ENCODE measurements around the gene STK36.

STK36 gene

GRCh38 chr2:218718058-218718457 is 46.2 kb downstream of the STK36 start:
- no peak for DNase-seq (ENCODE audit: low read depth, low spot score)

GRCh38 chr2:218719457-218719856 is 47.6 kb downstream of the STK36 start:
- no peak for DNase-seq (ENCODE audit: low read depth, low spot score)

GRCh38 chr2:218720048-218721041 is 48.5 kb downstream of the STK36 start:
- DNase-seq (ENCODE audit: low read depth, low spot score), result peak; percentile 50

DNA sequence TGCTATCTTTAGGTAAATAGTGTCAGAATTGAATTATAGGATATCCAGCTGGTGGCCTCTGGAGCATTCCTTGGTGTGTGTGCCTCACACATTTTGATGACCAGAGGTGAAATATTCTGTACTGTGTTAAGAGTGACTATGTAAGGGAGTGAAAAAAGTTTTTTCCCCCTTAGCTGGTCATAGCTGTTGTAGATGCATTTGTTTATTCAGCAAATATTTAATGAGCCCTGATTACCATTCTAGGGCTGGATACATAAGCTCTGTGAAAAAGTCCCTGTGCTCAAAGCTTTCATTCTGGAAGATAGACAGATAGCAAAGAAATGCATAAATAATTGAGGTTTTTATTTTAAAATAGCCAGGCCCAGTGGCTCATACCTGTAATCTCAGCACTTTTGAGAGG is 49.6 kb downstream of the STK36 start:
- DNase-seq (ENCODE audit: low read depth, low spot score), result no peak

GRCh38 chr2:218721934-218722333 is 50.0 kb downstream of the STK36 start:
- DNase-seq (ENCODE audit: low read depth, low spot score), result no peak

DNA sequence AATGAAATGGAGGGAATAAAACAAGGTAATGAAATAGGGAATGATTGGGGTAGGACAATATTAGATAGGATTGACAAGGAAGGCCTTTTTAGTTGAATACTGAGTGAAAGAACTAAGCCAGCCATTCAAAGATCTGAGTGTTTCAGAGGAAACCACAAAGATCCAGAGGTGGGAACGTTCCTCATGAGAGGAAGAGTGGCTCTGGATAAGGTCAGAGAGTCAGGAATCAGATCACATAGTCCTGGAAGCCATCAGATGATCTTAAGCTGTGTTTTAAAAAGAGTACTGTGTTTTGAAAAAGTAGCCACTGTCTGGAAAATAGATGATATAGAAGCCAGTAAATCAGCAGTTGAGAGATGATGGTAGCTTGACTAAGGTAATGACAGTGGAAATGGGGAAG is 50.5 kb downstream of the STK36 start:
- DNase-seq (ENCODE audit: low read depth, low spot score), result no peak

DNA sequence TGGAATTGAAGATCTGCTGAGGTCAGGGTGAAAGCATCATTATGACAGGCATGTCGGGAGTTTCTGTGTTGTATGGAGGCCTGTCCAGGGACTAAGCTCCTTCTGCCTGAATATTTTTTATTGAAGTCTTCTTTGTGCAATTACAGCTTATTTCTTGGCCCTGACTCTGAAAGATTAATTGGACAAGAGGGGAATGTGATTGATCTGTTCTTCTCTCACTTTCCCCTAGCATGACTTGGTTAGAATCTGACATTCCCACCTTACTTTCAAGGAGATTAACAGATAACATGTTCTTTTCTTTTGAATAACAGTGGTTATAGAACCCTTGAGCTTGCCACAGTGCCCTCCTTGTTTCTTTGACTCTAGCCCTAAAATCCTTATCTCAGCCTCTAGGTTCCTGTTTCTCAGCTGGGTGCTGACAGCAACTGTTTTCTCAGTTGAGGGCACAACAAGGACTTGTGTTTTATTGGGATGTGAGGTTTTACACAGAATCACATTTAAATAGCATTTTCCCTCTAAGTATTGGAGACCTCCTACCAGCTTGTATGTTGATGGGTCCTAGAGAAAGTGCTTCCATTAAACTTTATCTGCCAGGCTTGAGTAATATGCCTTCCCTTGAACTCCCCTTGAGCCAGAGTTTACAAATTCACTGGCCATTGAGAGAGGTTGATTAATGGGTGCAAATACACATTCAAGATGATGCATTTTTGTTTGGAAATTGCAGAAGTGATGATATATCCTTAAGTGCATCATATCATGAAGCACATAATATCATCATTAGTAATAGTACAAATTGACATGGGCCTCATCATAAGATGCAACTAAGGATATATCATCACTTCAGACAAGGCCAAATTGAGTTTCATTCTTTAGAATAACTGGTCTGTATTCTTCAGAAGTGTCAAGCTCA is 51.2 kb downstream of the STK36 start:
- DNase-seq (ENCODE audit: low read depth, low spot score), result no peak

DNA sequence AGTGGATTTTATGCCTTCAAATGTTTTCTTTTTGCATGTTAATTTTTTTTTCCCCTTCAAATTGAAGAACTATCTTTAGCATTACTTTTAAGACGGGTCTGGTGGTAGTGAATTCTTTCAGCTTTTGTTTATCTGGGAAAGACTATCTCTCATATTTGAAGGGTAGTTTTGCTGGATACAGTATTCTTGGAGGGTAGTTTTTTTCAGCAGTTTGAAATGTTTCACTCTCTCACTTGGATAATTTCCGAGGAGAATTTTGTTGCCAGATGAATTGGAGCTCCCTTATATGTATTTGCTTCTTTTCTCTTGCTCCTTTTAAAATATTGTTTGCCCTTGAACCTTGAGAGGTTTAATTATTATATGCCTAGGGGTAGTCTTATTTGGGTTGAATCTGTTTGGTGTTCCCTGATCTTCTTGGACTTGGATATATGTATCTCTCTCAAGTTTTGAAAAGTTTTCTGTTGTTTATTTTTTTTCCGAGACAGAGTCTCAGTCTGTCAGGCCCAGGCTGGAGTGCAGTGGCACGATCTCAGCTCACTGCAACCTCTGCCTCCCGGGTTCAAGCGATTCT is 54.2 kb downstream of the STK36 start:
- DNase-seq (ENCODE audit: low read depth, low spot score), result no peak

DNA sequence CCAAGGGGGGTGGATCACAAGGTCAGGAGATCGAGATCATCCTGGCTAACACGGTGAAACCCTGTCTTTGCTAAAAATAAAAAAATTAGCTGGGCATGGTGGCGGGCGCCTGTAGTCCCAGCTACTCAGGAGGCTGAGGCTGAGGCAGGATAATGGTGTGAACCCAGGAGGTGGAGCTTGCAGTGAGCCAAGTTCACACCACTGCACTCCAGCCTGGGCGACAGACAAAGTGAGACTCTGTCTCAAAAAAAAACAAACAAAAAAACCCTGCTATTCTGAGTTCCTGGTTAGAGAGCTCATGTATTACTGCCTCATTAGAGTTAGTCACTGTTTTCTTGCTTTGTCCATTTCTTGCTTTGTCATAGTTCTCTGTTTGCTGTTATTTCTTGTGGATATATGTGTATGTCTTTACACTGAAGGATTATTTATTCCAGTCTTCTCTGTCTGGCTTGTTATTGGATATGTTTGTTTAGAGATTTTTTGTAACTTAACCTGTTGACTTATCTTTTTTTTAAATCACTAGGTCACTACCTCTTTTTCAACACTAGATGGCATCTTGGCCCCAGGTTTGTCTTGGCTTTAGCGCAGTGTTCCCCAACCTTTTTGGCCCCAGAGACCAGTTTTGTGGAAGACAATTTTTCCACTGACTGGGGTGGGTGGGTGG is 55.7 kb downstream of the STK36 start:
- DNase-seq (ENCODE audit: low read depth, low spot score), result no peak

DNA sequence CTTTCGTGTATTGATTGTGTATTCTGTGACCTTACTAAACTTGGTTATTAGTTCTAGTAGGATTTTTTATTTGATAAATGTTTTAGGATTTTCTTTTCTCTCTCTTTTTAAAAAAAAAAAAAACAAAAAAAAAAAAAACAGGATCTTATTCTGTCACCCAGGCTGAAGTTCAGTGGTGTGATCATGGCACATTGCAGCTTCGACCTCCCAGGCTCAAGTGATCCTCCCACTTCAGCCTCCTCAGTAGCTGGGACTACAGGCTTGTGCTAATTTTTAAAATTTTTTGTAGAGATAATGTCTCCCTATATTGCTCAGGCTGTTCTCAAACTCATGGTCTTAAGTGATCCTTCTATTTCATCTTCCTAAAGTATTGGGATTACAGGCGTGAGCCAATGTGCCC is 57.8 kb downstream of the STK36 start:
- DNase-seq (ENCODE audit: low read depth, low spot score), result no peak

- DNase-seq (ENCODE audit: low read depth, low spot score), result no peak
These were observed 60.3 kb downstream of the STK36 start for GRCh38 chr2:218732052-218732760.

- no peak for DNase-seq (ENCODE audit: low read depth, low spot score)
These were observed 60.9 kb downstream of the STK36 start for GRCh38 chr2:218732761-218733158.

DNA sequence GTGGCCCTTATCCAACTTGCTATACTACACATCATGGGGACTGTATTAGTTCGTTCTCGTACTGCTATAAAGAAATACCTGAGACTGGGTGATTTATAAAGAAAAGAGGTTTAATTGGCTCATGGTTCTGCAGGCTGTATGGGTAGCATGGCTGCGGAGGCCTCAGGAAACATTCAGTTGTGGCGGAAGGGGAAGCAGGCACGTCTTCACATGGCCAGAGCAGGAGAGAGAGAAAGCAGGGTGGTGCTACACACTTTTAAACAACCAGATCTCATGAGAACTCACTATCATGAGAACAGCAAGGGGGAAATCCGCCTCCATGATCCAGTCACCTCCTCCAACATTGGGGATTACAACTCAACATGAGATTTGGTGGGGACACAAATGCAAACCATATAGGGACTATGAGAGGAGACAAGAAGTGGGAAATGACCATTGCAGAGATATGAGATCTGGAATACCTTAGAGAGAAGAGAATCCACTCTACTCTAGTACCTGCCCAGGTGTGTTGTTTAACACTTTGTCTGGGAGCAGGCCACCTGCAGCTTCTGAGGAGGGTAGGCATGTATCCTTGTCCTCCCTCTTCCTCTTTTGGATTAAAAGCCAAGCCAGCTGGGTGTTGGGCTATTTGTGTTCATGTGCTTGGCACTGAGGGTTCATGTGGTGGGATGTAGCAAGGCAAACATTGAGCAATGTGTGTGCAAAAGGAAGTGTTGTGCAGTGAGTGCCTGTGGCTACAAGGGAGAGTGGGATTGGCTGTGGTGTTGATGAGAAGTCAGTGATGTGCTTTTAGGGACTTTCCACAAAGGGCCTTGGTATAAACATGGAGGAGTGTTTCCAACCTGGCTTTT is 61.5 kb downstream of the STK36 start:
- no peak for DNase-seq (ENCODE audit: low read depth, low spot score)

GRCh38 chr2:218734190-218734975 is 62.5 kb downstream of the STK36 start:
- DNase-seq (ENCODE audit: low read depth, low spot score), result no peak

- DNase-seq (ENCODE audit: low read depth, low spot score), result no peak
These were observed 64.6 kb downstream of the STK36 start for GRCh38 chr2:218736531-218736930.

DNA sequence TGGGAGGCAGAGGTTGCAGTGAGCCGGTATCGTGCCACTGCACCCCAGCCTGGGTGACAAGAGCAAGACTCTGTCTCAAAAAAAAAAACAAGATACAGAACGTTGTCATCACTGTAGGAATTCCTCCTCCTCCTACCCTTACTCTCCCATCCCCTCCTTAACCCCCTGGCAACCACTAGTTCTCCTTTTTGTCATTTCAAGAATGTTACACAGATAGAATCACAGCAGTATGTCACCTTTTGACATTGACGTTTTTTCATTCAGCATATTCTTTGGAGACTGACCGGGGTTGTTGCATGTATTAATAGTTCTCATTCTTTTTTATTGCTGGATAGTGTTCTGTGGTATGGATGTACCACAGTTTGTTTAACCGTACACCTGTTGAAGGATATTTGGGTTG is 71.2 kb downstream of the STK36 start:
- DNase-seq (ENCODE audit: low read depth, low spot score), result no peak

DNA sequence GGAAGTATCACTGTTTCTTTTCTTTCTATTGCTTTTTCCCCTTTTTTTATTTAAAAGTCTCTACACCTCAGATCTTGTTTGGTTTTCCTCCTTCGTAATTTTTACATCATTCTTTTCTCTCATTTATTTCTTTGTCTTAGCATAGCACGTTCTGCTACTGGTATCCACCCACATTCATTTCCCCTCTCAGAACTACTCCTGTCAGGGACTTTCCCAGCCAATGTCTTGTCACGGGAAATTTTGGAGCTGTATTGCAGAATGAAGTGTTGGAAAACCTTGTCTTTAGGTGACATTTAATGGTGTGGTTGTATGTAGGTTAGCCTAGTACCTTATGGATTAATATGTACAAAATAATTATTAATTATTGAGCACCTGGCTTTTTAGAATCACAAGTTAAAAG is 72.7 kb downstream of the STK36 start:
- DNase-seq (ENCODE audit: low read depth, low spot score), result no peak

DNA sequence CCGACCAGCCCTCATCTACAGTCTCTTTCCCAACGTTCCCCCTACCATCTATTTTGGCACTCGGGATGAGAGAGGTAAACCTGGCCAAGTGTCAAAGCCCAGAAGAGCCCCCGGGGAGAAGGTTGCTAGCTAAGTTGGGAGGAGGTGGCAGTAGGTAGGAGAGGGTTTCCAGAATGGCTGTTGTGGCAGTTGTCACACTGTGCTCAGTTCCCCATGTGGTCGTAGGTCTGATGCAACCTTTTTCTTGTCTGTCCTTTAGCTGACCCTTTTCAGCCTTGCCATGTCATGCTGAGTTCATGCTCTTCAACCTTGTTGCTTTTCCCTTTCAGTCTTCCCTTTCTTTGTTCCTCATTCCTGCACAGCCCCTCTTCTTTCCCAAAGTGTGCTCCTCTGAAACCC is 73.3 kb downstream of the STK36 start:
- DNase-seq (ENCODE audit: low read depth, low spot score), result no peak

All from ELF-1 (cell line).